Calu3 (cell line): ENCODE data around the gene TRIM67. TPM values are rescaled to one million over a fixed set of nuclear protein-coding genes. Genes with fewer than 3 reads are reported as not detected.

Experiments
- BruUV-seq: library from RNA; stranded (reverse); fragments of 400-500 nt; replicated peaks from 2 replicates; lab custom pipeline; 2021; lab: Mats Ljungman, UMichigan
- CTCF ChIA-PET: fragments of 300-600 bp; sonication (Branson Sonifier 250); formaldehyde crosslinking; loops from one replicate; lab custom pipeline; 2022; ENCODE audit warnings: antibody characterized with exemption; lab: Charles Lee
- DNase-seq: peaks from one replicate; pipeline ENCODE4 v3.0.0; 2022
- H3K27ac Mint-ChIP-seq: one replicate; pipeline ENCODE4 v1.8.0; 2022; ENCODE audit warnings: mixed read lengths; ENCODE audit not compliant: unreplicated experiment
- H3K27me3 Mint-ChIP-seq: one replicate; pipeline ENCODE4 v1.8.0; 2022; ENCODE audit warnings: mixed read lengths; ENCODE audit not compliant: unreplicated experiment
- H3K36me3 Mint-ChIP-seq: one replicate; pipeline ENCODE4 v1.8.0; 2022; ENCODE audit warnings: mild to moderate bottlenecking, moderate library complexity, mixed read lengths; ENCODE audit not compliant: insufficient read depth, unreplicated experiment
- H3K4me1 Mint-ChIP-seq: one replicate; pipeline ENCODE4 v1.8.0; 2022; ENCODE audit warnings: mild to moderate bottlenecking, low read depth, mixed read lengths; ENCODE audit not compliant: unreplicated experiment
- H3K4me3 Mint-ChIP-seq: one replicate; pipeline ENCODE4 v1.8.0; 2022; ENCODE audit warnings: mild to moderate bottlenecking, low read depth, moderate library complexity, mixed read lengths; ENCODE audit not compliant: unreplicated experiment
- H3K9me3 Mint-ChIP-seq: one replicate; pipeline ENCODE4 v1.8.0; 2022; ENCODE audit warnings: low read depth, mixed read lengths; ENCODE audit not compliant: unreplicated experiment
- intact Hi-C: fragments of 100-400 bp; cut with micrococcal nuclease; formaldehyde crosslinking; loops from one replicate; pipeline ENCODE4 v1.10.0; 2022; ENCODE audit not compliant: unreplicated experiment
- total RNA-seq: library from RNA; stranded (reverse); gene quantifications from 2 replicates; pipeline ENCODE4 v1.2.3, GENCODE V29; 2022
- TF ChIP-seq, protein P1 (sequence below): fragments of 200-600 bp; IDR thresholded peaks from one replicate; pipeline ENCODE4 v1.8.0; 2022; ENCODE audit warnings: antibody characterized with exemption; ENCODE audit not compliant: unreplicated experiment

TRIM67 gene
- total RNA-seq, 1 experiment from 2014 or later, result 0.09 TPM

GRCh38 chr1:231264642-231265041 lies 102.8 kb downstream of the TRIM67 start:
- no peaks in the 10 kb centered on the region for H3K27me3 Mint-ChIP-seq
- no peaks in the 10 kb centered on the region for H3K4me1 Mint-ChIP-seq
- no peak overlapping the region for H3K27ac Mint-ChIP-seq
- H3K9me3 Mint-ChIP-seq, result peaks cover 12% of the 10 kb centered on the region
- intact Hi-C loops, result no loop called here
- TF ChIP-seq, protein P1, sequence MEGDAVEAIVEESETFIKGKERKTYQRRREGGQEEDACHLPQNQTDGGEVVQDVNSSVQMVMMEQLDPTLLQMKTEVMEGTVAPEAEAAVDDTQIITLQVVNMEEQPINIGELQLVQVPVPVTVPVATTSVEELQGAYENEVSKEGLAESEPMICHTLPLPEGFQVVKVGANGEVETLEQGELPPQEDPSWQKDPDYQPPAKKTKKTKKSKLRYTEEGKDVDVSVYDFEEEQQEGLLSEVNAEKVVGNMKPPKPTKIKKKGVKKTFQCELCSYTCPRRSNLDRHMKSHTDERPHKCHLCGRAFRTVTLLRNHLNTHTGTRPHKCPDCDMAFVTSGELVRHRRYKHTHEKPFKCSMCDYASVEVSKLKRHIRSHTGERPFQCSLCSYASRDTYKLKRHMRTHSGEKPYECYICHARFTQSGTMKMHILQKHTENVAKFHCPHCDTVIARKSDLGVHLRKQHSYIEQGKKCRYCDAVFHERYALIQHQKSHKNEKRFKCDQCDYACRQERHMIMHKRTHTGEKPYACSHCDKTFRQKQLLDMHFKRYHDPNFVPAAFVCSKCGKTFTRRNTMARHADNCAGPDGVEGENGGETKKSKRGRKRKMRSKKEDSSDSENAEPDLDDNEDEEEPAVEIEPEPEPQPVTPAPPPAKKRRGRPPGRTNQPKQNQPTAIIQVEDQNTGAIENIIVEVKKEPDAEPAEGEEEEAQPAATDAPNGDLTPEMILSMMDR, result no peak
- no peak overlapping the region for H3K4me3 Mint-ChIP-seq
- peaks cover 56% of the 10 kb centered on the region for H3K36me3 Mint-ChIP-seq
- BruUV-seq, result no TSS peak
- DNase-seq, result no peak
- CTCF ChIA-PET, result no interaction called here

DNA sequence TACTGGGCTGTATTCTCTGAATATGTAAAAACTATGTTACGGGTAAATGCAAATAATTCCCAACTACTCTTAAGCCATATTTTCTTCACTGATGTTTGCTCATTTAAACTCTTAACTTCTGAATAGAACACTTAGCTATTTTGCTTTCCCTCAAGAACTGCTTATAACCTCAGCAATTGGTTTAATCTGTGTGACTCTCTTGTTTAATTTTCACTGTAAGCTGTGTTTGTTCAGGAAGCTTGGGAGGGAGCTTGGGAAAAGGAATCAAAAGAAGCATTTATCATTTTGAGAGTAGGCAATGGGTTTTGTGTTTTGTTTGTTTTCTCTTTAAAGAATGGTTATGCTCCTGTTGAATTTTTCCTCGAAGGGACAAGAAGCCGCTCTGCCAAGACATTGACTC lies 103.5 kb downstream of the TRIM67 start:
- BruUV-seq, result no TSS peak
- Mint-ChIP-seq H3K9me3 (peaks cover 12% of the 10 kb centered on the region), H3K36me3 (peaks cover 62% of the 10 kb centered on the region), H3K4me1 (no peaks in the 10 kb centered on the region), H3K4me3 (no peak overlapping the region), H3K27me3 (no peaks in the 10 kb centered on the region), H3K27ac (no peak overlapping the region)
- CTCF ChIA-PET, result no interaction called here
- TF ChIP-seq, protein P1, result no peak
- intact Hi-C loops, result no loop called here
- no peak for DNase-seq

DNA sequence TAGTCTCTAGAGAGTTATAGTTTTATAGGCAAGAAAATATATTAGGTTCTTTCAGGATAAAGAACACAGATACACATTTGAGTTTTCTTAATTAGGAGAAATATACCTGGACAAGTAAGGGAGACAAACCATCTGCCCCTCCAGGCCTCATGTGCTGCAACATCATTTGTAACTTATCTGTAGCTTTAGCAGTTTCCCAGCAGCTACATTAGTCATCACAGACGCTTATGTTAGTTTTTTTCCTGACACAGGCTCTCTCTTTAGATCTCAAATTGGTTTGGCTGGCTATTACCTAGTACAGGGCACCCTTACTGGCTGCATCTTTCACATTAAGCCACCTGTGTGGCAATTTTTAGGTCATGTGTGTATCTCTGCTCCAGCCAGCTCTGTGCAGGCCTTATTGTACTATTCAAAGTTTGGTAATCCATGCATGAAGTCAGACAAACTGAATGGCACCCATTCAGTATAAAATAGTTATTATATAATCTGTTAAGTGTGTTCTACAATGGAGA lies 105.0 kb downstream of the TRIM67 start:
- Mint-ChIP-seq H3K27me3 (no peaks in the 10 kb centered on the region), H3K9me3 (peaks cover 10% of the 10 kb centered on the region), H3K36me3 (peaks cover 54% of the 10 kb centered on the region), H3K27ac (no peak overlapping the region), H3K4me1 (no peaks in the 10 kb centered on the region), H3K4me3 (no peak overlapping the region)
- CTCF ChIA-PET, result no interaction called here
- intact Hi-C loops, result no loop called here
- TF ChIP-seq, protein P1, result no peak
- DNase-seq, result no peak
- BruUV-seq, result no TSS peak

Other genes starting within 250 kb of the TRIM67 start
- gene TTC13, start 183.2 kb upstream of the TRIM67 start, total RNA-seq, result 29.0 and 35.6 TPM in 2 replicates
- 17.1 and 19.4 TPM in 2 replicates for gene ARV1, start 183.0 kb upstream of the TRIM67 start, total RNA-seq
- 12.3 and 16.8 TPM in 2 replicates for gene FAM89A, start 121.8 kb upstream of the TRIM67 start, total RNA-seq
- gene GNPAT, start 79.2 kb downstream of the TRIM67 start, total RNA-seq, result 44.5 and 52.7 TPM in 2 replicates
- gene EXOC8, start 175.8 kb downstream of the TRIM67 start, total RNA-seq, result 24.5 and 26.2 TPM in 2 replicates
- gene SPRTN, start 176.2 kb downstream of the TRIM67 start, total RNA-seq, result 17.4 and 19.7 TPM in 2 replicates